IPS DF 19.7 (cell line): ENCODE results near the gene DPEP2NB.
"Not testable (repeated sequence)": the region's sequence is repeated elsewhere in the genome, so short reads cannot be mapped to it uniquely, and the experiment has no call there.

Experiments used
- DNase-seq: peaks from one replicate; pipeline ENCODE4 v3.0.0-alpha.2; 2013; ENCODE audit warnings: low read depth, low spot score

DPEP2NB gene

GRCh38 chr16:68015681-68016080 is at the start of gene DPEP2NB:
TSS of gene DPEP2NB (minus strand) at chr16:68015911. CDS start at chr16:68015770, 141 bp downstream.
- no peak for DNase-seq

GRCh38 chr16:68064791-68065365 is 49.2 kb upstream of the DPEP2NB start:
- DNase-seq = no peak

GRCh38 chr16:68062910-68063393 is 47.2 kb upstream of the DPEP2NB start:
- DNase-seq = no peak

GRCh38 chr16:68061396-68061795 is 45.7 kb upstream of the DPEP2NB start:
- DNase-seq = no peak

GRCh38 chr16:68059804-68060203 is 44.1 kb upstream of the DPEP2NB start:
- no peak for DNase-seq

GRCh38 chr16:68055395-68055794 is 39.7 kb upstream of the DPEP2NB start:
- DNase-seq = no peak

- DNase-seq = no peak
These were observed 33.7 kb upstream of the DPEP2NB start for GRCh38 chr16:68049449-68049848.

- DNase-seq = no peak
These were observed 32.3 kb upstream of the DPEP2NB start for GRCh38 chr16:68047987-68048386.

- DNase-seq = no peak
These were observed 30.4 kb upstream of the DPEP2NB start for GRCh38 chr16:68046106-68046505.

GRCh38 chr16:68041783-68042182 is 26.1 kb upstream of the DPEP2NB start:
- DNase-seq = no peak

- DNase-seq = peak; percentile 38
These were observed 25.0 kb upstream of the DPEP2NB start for GRCh38 chr16:68040506-68041288.

GRCh38 chr16:68037841-68038597 is 22.3 kb upstream of the DPEP2NB start:
- DNase-seq = no peak

GRCh38 chr16:68035227-68035626 is 19.5 kb upstream of the DPEP2NB start:
- no peak for DNase-seq

GRCh38 chr16:68033101-68033500 is 17.4 kb upstream of the DPEP2NB start:
- no peak for DNase-seq

GRCh38 chr16:68031951-68032350 is 16.2 kb upstream of the DPEP2NB start:
- no peak for DNase-seq

GRCh38 chr16:68030108-68030507 is 14.4 kb upstream of the DPEP2NB start:
- not testable (repeated sequence) for DNase-seq

- no peak for DNase-seq
These were observed 13.3 kb upstream of the DPEP2NB start for GRCh38 chr16:68028996-68029395.

- DNase-seq = peak; percentile 50
These were observed 7.2 kb upstream of the DPEP2NB start, which contains the start of the genes DDX28 and DUS2 for GRCh38 chr16:68022728-68023537. TSS of gene DDX28 (minus strand) at chr16:68023232. CDS start at chr16:68023202, 30 bp downstream. TSS of gene DUS2 (plus strand) at chr16:68023284. CDS start at chr16:68038024, 14,740 bp downstream.

GRCh38 chr16:68022278-68022727 is 6.6 kb upstream of the DPEP2NB start:
- DNase-seq = no peak

GRCh38 chr16:68021490-68021889 is 5.8 kb upstream of the DPEP2NB start:
- no peak for DNase-seq

- no peak for DNase-seq
These were observed 3.5 kb upstream of the DPEP2NB start for GRCh38 chr16:68019167-68019680.
